ENCODE measurements around the gene TLX2. TPM values are rescaled to one million over a fixed set of nuclear protein-coding genes. Genes with fewer than 3 reads are reported as not detected.

The TLX2 gene
- total RNA-seq, 3 donors from 2014 or later (not counting 1 experiment from before 2014, with no cell fraction given), result 0.23 to 0.45 TPM; not detected in 1

GRCh38 chr2:74512744-74513604 lies 1.3 kb upstream of the TLX2 start:
- H3K4me1 ChIP-seq (ENCODE audit: control insufficient read depth, insufficient read depth, low read length), result peaks cover 36% of the 10 kb centered on the region
- no peaks in the 10 kb centered on the region for H3K9me3 ChIP-seq (ENCODE audit: control insufficient read depth, insufficient read depth, low read length)
- H3K4me3 ChIP-seq (ENCODE audit: low read length), result no peak overlapping the region
- H3K27ac Mint-ChIP-seq, result peak overlapping the region in 1 of 2 donors; percentile 36
- H3K27me3 Mint-ChIP-seq (ENCODE audit: low read depth in 2 of 2), result peaks cover 51 to 71% of the 10 kb centered on the region in 2 donors
- no peak overlapping the region for H3K4me3 Mint-ChIP-seq
- ATAC-seq (no peak), DNase-seq (no peak)
- no peaks in the 10 kb centered on the region for H3K36me3 ChIP-seq (ENCODE audit: control insufficient read depth, insufficient read depth, low read length)
- TF ChIP-seq CTCF (IDR thresholded peaks at IDR 0.05), result no peak
- no peaks in the 10 kb centered on the region for H3K9me3 Mint-ChIP-seq
- peaks cover 57% of the 10 kb centered on the region for H3K27me3 ChIP-seq (ENCODE audit: control insufficient read depth, insufficient read depth, low read length)
- H3K36me3 Mint-ChIP-seq, result no peaks in the 10 kb centered on the region
- 9% methylated on average over 35 of the region's 36 CpGs for WGBS (ENCODE audit: insufficient coverage)
- peaks cover 18 to 27% of the 10 kb centered on the region in 2 donors for H3K4me1 Mint-ChIP-seq
- no peak overlapping the region for H3K27ac ChIP-seq (ENCODE audit: low read length)
- intact Hi-C loops (cut with micrococcal nuclease), result no loop called here

GRCh38 chr2:74513605-74514367 lies 464 bp upstream of the TLX2 start:
- Mint-ChIP-seq H3K4me1 (peaks cover 10 to 20% of the 10 kb centered on the region in 2 donors), H3K27ac (peak overlapping the region in 1 of 2 donors; percentile 36), H3K27me3 (ENCODE audit: low read depth in 2 of 2) (peaks cover 60 to 74% of the 10 kb centered on the region in 2 donors), H3K36me3 (no peaks in the 10 kb centered on the region), H3K9me3 (no peaks in the 10 kb centered on the region), H3K4me3 (peak overlapping the region; percentile 13)
- peaks cover 31% of the 10 kb centered on the region for H3K4me1 ChIP-seq (ENCODE audit: control insufficient read depth, insufficient read depth, low read length)
- no peak overlapping the region for H3K4me3 ChIP-seq (ENCODE audit: low read length)
- no peak for TF ChIP-seq CTCF (IDR thresholded peaks at IDR 0.05)
- ATAC-seq (peak in 1 of 3 donors; percentile 25), DNase-seq (peak in 1 of 2 donors; percentile 48)
- WGBS (ENCODE audit: insufficient coverage), result 5% methylated on average over 52 of the region's 52 CpGs
- no peaks in the 10 kb centered on the region for H3K9me3 ChIP-seq (ENCODE audit: control insufficient read depth, insufficient read depth, low read length)
- H3K27ac ChIP-seq (ENCODE audit: low read length), result no peak overlapping the region
- peaks cover 65% of the 10 kb centered on the region for H3K27me3 ChIP-seq (ENCODE audit: control insufficient read depth, insufficient read depth, low read length)
- no peaks in the 10 kb centered on the region for H3K36me3 ChIP-seq (ENCODE audit: control insufficient read depth, insufficient read depth, low read length)
- intact Hi-C loops (cut with micrococcal nuclease), result no loop called here

GRCh38 chr2:74515271-74515980 lies 1.2 kb downstream of the TLX2 start:
- Mint-ChIP-seq H3K27me3 (ENCODE audit: low read depth in 2 of 2) (peaks cover 73 to 82% of the 10 kb centered on the region in 2 donors), H3K4me1 (peaks cover 10 to 20% of the 10 kb centered on the region in 2 donors), H3K36me3 (no peaks in the 10 kb centered on the region), H3K9me3 (no peaks in the 10 kb centered on the region), H3K4me3 (peak overlapping the region; percentile 75), H3K27ac (no peak overlapping the region)
- TF ChIP-seq CTCF (IDR thresholded peaks at IDR 0.05), result no peak
- Histone ChIP-seq H3K36me3 (ENCODE audit: control insufficient read depth, insufficient read depth, low read length) (no peaks in the 10 kb centered on the region), H3K27me3 (ENCODE audit: control insufficient read depth, insufficient read depth, low read length) (peaks cover 66% of the 10 kb centered on the region), H3K27ac (ENCODE audit: low read length) (no peak overlapping the region), H3K4me1 (ENCODE audit: control insufficient read depth, insufficient read depth, low read length) (peaks cover 31% of the 10 kb centered on the region), H3K9me3 (ENCODE audit: control insufficient read depth, insufficient read depth, low read length) (no peaks in the 10 kb centered on the region), H3K4me3 (ENCODE audit: low read length) (no peak overlapping the region)
- ATAC-seq (peak in 2 of 3 donors; percentile 16 to 40), DNase-seq (peak in 1 of 2 donors; percentile 38)
- intact Hi-C loops (cut with micrococcal nuclease), result no loop called here
- 7% methylated on average over 60 of the region's 60 CpGs for WGBS (ENCODE audit: insufficient coverage)
